ENCODE data around the gene FOXL3.

GRCh38 chr7:273327-273726 lies 16.6 kb upstream of the FOXL3 start:
- TF ChIP-seq CTCF (conservative IDR thresholded peaks at IDR 0.05; ENCODE audit: low read depth in 2 of 2), result no peak
- no peak for TF ChIP-seq POLR2AphosphoS5 (IDR thresholded peaks at IDR 0.05; ENCODE audit: low read depth)
- TF ChIP-seq NANOG (IDR thresholded peaks at IDR 0.05; ENCODE audit: borderline replicate concordance), result no peak
- TF ChIP-seq EZH2 (IDR thresholded peaks at IDR 0.05; ENCODE audit: low read depth, unreplicated experiment), result no peak

Data from GM23338 (cell line).